ENCODE data around the gene SNAPC2.
A peak's percentile ranks its signal among the peaks of the same experiment; 100 is the strongest.

Gene SNAPC2

GRCh38 chr19:7913652-7914051, 6.5 kb upstream of the SNAPC2 start:
- H3K36me3 ChIP-seq = peaks cover 31% of the 10 kb centered on the region
- no peaks in the 10 kb centered on the region for H3K27me3 ChIP-seq (ENCODE audit: insufficient read depth, low read depth, severe bottlenecking)
- TF ChIP-seq, protein P1, sequence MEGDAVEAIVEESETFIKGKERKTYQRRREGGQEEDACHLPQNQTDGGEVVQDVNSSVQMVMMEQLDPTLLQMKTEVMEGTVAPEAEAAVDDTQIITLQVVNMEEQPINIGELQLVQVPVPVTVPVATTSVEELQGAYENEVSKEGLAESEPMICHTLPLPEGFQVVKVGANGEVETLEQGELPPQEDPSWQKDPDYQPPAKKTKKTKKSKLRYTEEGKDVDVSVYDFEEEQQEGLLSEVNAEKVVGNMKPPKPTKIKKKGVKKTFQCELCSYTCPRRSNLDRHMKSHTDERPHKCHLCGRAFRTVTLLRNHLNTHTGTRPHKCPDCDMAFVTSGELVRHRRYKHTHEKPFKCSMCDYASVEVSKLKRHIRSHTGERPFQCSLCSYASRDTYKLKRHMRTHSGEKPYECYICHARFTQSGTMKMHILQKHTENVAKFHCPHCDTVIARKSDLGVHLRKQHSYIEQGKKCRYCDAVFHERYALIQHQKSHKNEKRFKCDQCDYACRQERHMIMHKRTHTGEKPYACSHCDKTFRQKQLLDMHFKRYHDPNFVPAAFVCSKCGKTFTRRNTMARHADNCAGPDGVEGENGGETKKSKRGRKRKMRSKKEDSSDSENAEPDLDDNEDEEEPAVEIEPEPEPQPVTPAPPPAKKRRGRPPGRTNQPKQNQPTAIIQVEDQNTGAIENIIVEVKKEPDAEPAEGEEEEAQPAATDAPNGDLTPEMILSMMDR (IDR thresholded peaks at IDR 0.05; ENCODE audit: low read depth, low read length) = no peak

DNA sequence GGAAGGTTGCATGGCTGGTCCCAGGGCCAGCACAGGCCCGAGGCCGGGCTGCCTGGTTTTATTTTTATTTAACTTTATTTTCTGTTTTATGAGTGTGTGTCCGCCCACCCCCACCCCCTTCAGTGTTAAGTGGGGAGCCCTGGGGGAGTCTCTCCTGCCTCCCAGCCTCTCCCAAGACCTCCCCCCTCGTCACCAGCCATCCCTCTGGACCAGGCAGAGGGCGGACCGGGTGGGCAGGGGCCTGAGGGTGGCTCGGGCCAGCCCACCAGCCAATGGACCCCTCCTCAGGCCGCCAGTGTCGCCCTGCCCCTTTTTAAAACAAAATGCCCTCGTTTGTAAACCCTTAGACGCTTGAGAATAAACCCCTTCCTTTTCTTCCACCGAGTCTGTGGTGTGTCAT, 6.0 kb upstream of the SNAPC2 start:
- Histone ChIP-seq H3K9me3 (ENCODE audit: severe bottlenecking) (peaks cover 4% of the 10 kb centered on the region), H3K36me3 (peaks cover 31% of the 10 kb centered on the region), H3K4me3 (ENCODE audit: low read depth, low read length) (no peak overlapping the region), H3K27ac (no peak overlapping the region), H3K27me3 (ENCODE audit: insufficient read depth, low read depth, severe bottlenecking) (no peaks in the 10 kb centered on the region)
- DNase-seq = peak; percentile 4
- TF ChIP-seq, protein P1 (IDR thresholded peaks at IDR 0.05; ENCODE audit: low read depth, low read length) = no peak

More at GRCh38 chr19:7913652-7914051, 6.5 kb upstream of the SNAPC2 start:
- DNase-seq = no peak
- no peak overlapping the region for H3K27ac ChIP-seq
- peaks cover 4% of the 10 kb centered on the region for H3K9me3 ChIP-seq (ENCODE audit: severe bottlenecking)
- no peak overlapping the region for H3K4me3 ChIP-seq (ENCODE audit: low read depth, low read length)

DNA sequence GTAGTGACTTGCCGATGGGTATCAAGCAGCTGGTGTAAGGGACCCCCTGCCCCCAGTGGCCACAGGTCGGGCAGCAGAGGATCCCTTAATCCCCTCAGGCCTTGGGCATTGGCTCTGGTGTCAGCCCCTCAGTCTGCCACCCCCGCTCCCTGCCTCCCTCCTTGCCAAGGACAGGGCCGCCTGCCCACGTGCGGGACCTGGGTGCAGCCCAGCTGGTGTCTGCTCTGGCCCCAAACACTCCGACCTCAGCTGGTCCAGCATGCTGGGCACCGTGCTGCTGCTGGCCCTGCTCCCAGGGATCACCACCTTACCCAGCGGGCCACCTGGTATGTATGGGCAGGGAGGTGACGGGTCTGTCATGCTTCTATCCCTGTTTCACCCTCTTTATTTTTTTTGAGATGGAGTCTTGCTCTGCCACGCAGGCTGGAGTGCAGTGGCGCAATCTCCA, 5.5 kb upstream of the SNAPC2 start, which contains the start of gene TGFBR3L:
TGFBR3L (plus strand) TSS at position 233 of the 448 bp plus-strand sequence.
- Histone ChIP-seq H3K27me3 (ENCODE audit: insufficient read depth, low read depth, severe bottlenecking) (no peaks in the 10 kb centered on the region), H3K27ac (no peak within 1 kb of the TSS), H3K4me3 (ENCODE audit: low read depth, low read length) (peak within 1 kb of the TSS; percentile 61), H3K9me3 (ENCODE audit: severe bottlenecking) (peaks cover 4% of the 10 kb centered on the region), H3K36me3 (peaks cover 27% of the 10 kb centered on the region)
- TF ChIP-seq, protein P1 (IDR thresholded peaks at IDR 0.05; ENCODE audit: low read depth, low read length) = peak; percentile 2; the same call in 1 of the 2 replicates
- DNase-seq = peak; percentile 30

- Histone ChIP-seq H3K27me3 (ENCODE audit: insufficient read depth, low read depth, severe bottlenecking) (no peaks in the 10 kb centered on the region), H3K36me3 (peaks cover 20% of the 10 kb centered on the region), H3K4me3 (ENCODE audit: low read depth, low read length) (peak overlapping the region; percentile 61), H3K9me3 (ENCODE audit: severe bottlenecking) (peaks cover 4% of the 10 kb centered on the region), H3K27ac (peak overlapping the region; percentile 46)
- DNase-seq = peak; percentile 11
- TF ChIP-seq, protein P1 (IDR thresholded peaks at IDR 0.05; ENCODE audit: low read depth, low read length) = no peak
Measured at GRCh38 chr19:7915250-7916102, 4.7 kb upstream of the SNAPC2 start.

DNA sequence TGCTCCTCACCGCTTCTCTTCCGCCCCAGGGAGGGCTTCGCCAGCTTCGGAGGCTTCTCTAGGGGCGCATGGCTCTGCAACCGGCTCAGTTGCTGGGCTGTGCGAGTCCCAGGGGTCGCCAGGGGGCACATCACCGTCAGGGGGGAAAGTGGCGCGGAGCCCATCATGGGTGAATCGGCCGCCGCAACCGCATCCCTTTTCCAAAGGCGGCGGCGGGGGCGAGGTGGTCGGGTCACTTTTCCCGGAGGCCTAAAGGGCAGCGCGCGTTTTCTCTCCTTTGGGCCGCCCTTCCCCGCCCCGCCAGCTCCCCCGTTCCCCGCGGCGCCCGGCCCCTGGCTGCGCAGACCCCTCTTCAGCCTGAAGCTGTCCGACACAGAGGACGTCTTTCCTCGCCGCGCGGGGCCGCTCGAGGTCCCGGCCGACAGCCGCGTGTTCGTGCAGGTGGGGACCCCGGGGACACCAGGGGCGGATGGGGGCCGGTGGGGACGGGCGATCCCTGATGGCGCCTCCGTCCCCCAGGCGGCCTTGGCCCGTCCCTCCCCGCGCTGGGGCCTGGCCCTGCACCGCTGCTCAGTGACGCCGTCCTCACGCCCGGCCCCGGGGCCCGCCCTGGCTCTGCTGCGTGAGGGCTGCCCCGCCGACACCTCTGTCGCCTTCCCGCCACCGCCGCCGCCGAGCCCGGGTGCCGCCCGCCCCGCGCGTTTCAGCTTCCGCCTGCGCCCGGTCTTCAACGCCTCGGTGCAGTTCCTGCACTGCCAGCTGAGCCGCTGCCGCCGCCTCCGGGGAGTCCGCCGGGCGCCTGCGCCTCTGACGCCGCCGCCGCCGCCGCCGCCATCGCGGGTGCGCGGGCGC, 3.8 kb upstream of the SNAPC2 start:
- Histone ChIP-seq H3K27me3 (ENCODE audit: insufficient read depth, low read depth, severe bottlenecking) (no peaks in the 10 kb centered on the region), H3K27ac (peak overlapping the region; percentile 46), H3K36me3 (peaks cover 13% of the 10 kb centered on the region), H3K9me3 (ENCODE audit: severe bottlenecking) (peaks cover 4% of the 10 kb centered on the region), H3K4me3 (ENCODE audit: low read depth, low read length) (peak overlapping the region; percentile 61)
- peak; percentile 54 for DNase-seq
- TF ChIP-seq, protein P1 (IDR thresholded peaks at IDR 0.05; ENCODE audit: low read depth, low read length) = peak; percentile 16; the same call in 1 of the 2 replicates

Data from WERI-Rb-1 (cell line).